Putamen (tissue), 1 donor: Measurements from ENCODE around the gene SPRED1.
"Not testable (repeated sequence)": the region's sequence is repeated elsewhere in the genome, so short reads cannot be mapped to it uniquely, and the experiment has no call there.

Experiments
- DNase-seq: peaks from one replicate; pipeline ENCODE4 v3.0.0-alpha.2; 2016; ENCODE audit warnings: low spot score

Gene SPRED1

DNA sequence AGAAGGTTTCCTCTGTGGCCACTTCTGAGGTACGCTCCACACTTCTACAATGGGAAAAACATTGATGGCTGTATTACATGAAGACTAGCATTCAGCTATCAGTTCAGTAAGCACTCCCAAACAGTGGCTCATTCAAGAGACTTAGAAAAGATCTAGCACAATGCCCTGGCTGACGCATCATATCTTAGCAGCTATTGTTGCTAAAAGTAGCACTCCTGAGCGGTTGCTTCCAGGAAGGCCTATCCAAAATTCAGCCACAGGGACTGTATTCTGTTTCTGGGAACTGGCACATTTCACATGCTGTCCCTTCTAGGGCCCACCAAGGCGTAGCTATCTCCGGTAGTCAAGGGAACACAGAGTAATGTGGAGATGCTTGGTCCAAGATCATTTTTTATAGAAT is 21.2 kb upstream of the SPRED1 start:
- DNase-seq: no peak

DNA sequence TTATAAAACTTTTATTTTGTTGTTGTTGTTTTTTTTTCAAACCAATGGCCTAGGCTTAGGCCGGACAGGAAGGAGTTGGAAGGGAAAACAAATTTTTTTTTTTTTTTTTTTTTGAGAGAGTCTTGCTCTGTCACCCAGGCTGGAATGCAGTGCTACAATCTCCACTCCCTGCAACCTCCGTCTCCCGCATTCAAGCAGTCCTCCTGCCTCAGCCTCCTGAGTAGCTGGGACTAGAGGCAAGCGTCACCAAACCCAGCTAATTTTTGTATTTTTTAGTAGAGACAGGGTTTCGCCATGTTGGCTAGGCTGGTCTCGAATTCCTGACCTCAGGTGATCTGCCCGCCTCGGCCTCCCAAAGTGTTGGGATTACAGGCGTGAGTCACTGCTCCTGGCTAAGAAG is 15.6 kb upstream of the SPRED1 start:
- not testable (repeated sequence) for DNase-seq

GRCh38 chr15:38238311-38238710 is 14.3 kb upstream of the SPRED1 start:
- DNase-seq: no peak

- DNase-seq: no peak
Measured at GRCh38 chr15:38242055-38242454, 10.6 kb upstream of the SPRED1 start.

DNA sequence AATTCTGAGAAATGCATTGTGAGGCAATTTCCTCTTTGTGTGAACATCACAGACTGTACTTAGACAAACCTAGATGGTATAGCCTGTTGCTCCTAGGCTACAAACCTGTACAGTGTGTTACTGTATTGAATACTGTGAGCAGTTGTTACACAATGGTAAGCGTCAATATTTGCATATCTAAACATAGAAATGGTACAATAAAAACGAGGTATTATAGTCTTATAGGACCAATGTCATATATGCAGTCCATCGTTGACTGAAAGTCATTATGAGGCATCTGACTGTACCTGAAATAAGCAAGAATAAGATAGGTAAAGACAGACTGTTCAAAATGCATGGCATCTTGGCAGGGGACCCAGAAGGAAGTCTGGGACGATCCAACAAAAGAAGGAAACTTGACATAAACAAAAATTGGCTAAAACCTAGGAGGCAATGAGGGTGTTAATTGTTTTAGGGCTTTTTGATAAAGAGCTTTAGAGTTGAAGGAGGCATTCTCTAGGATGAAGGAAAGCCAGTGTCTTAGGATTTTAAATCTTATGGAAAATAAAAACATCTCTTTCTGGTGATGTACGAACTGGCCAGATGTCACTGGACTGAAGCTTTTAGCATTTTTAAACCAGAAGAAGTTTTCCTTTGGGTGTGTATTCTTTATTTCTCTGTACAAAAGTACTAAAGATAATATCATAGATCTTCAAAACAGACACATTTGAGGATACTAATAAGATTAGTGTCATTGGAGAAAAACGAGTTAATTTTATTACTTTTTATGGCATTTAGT is 9.2 kb upstream of the SPRED1 start:
- no peak for DNase-seq

DNA sequence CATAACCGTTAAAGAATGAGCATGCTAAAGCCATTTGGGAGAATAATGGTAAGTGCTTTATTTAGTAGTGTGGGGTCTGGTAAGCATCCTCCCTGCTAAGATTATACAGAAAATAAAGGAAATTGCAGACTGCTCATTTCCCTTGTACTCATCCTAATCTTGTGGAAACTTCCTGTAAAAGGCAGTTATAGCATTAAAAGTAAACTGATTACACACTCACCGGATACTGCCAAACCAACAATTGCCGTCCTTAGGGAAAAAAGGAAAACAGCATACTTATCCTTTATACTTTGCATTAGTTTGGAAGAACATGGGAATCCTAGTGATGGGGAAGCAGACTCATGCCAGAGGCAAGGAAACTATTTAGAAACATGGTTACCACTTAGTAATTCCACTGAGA is 5.3 kb upstream of the SPRED1 start:
- no peak for DNase-seq

GRCh38 chr15:38253351-38253781 is 730 bp downstream of the SPRED1 start:
- peak; percentile 73 for DNase-seq

DNA sequence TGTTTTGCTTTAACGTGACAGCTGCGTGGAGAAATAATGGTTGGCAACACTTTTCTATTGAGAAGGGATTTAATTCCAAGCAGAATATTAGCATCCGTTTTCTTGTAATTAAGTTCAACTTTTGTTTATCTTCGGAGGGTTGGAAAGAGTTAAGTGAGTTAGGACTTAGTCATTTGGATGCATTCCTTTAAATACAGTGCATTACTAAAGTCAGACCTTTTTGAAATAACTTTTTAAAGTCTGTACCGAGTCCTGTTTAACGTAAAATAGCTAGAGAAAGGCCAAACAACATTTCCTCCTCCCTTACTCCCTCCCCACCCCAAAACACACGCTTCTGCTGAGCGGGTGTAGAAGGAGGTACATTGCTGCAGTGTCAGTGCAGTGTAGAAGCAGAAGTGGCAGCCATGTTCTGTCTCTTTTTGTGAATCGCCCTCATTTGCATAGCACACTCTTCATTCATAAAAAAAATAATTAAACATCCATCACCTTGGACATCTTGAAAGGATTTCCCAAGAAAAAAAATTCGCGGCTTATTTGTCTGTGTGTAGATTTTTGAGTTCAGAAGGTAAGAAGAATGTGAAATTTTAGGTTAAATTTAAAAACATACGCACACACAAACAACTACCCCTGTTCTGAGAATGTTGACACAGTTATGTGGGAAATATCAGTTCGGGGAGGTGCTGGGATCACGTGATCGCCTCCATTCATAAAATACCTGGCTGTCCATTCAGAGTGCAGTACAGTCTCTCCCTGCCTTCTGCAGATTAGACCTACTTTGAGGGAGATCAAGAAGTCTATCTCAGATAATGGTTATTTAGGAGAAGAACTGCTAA is 1.6 kb downstream of the SPRED1 start:
- DNase-seq: peak; percentile 72

DNA sequence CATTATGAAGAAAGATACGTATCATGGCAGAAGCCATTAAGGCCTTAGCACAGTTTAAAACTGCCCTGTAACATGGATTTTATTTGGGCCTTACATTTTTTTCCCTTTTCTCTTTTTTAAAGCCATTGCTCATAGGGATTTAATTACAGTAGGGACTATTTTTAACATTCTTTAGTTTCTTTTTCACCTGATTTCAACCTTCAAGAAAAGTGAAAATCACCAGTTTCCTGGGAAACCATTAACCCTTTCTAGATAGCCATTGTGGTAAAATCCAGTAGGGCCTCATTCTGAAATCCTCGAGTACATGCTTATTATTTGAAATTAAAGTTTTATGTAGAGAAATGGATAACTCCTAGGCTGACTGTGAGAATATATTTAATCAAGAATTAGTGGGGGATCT is 3.1 kb downstream of the SPRED1 start:
- DNase-seq: no peak

GRCh38 chr15:38257676-38258075 is 5.0 kb downstream of the SPRED1 start:
- DNase-seq: no peak

DNA sequence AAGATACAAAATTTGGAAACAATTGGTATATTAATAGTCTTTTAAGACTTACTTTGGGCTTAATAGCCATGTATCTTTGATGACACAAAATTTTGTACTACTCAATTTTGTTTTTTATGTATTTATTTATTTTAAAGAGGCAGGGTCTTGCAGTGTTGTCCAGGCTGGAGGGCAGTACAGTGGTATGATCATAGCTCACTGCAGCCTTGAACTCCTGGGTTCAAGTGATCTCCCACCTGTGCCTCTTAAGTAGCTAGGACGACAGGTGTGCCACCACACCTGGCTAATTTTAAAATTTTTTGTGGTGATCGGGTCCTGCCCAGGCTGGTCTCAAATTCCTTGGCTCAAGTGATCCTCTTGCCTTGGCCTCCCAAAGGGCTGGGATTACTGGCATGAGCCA is 6.5 kb downstream of the SPRED1 start:
- no peak for DNase-seq

- DNase-seq: no peak
Measured at GRCh38 chr15:38260077-38260476, 7.4 kb downstream of the SPRED1 start.

DNA sequence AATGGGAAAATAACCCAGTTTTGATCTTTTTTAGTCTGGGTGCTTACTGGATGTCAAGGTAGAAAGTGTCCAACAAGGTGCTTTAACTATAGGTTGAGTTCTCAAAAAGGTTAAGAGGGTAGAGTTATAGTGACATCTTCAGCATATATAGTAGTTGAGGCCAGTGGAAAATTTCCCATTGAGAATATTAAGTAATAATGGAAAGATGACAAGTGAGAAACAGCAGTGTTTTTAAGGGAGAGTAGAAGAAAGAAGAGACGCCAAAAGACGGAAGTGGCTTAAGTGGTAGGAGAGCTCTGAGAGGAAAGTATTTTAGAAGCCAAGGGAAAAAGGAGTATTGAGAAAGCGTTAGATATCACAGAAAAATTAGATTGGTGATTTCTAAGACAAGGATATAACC is 10.6 kb downstream of the SPRED1 start:
- DNase-seq: no peak

DNA sequence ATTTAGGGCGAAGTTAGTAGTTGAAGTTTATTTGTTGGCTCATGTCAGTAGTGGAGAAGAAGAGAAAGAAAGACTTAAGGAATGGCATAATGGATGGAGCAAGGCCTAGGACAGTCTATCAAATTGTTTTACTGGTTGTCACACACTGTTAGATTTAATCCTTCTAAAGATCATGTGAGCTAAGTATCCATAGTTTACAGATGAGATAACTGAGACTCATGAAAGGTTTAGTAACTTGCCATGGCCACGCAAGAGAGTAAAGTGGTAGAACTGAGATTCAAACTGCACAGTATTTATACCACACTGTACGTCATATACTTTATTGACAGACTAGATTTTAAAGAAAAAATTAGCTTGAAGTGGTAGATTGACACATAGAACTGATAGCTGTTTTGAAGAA is 11.4 kb downstream of the SPRED1 start:
- no peak for DNase-seq

DNA sequence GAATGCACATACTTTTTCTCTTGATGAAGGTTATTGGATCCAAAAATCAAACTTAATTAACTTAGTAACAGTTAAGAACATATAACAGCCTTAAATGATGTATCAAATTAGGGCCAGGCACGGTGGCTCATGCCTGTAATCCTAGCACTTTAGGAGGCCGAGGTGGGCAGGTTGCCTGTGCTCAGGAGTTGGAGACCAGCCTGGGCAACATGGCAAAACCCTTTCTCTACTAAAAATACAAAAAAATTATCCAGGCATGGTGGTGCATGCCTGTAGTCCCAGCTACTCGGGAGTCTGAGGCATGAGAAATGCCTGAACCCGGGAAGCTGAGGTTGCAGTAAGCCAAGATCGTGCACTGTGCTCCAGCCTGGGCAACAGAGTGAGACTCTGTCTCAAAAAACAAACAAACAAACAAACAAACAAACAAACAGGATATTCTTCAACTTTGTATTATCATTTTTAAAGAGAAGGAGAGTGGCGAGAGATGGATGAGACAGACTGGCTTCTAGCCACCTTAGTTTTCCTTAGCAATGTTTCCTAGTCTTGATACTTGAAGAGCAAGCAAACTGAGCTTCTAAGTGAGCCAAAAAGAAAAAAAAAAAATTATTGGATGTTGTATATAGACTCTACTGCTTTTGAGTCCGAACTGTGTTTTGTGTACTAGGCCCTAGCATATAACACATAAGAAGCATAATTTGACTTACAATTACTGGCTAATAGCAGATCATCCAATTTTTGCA is 13.8 kb downstream of the SPRED1 start:
- DNase-seq: no peak

GRCh38 chr15:38267421-38268022 is 14.9 kb downstream of the SPRED1 start:
- no peak for DNase-seq

GRCh38 chr15:38271144-38271543 is 18.5 kb downstream of the SPRED1 start:
- no peak for DNase-seq

- no peak for DNase-seq
Measured at GRCh38 chr15:38271895-38272294, 19.3 kb downstream of the SPRED1 start.

DNA sequence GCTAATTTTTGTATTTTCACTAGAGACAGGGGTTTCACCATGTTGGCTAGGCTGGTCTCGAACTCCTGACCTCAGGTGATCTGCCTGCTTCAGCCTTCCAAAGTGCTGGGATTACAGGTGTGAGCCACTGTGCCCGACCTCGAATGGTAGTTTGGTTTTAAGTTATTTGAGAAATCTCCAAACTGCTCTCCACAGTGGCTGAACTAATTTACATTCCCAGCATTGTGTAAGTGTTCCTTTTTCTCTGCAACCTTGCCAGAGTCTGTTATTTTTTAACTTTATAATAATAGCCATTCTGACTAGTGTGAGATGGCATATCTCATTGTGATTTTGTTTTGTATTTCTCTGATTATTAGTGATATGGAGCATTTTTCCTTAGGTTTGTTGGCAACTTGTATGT is 19.8 kb downstream of the SPRED1 start:
- DNase-seq: not testable (repeated sequence)

DNA sequence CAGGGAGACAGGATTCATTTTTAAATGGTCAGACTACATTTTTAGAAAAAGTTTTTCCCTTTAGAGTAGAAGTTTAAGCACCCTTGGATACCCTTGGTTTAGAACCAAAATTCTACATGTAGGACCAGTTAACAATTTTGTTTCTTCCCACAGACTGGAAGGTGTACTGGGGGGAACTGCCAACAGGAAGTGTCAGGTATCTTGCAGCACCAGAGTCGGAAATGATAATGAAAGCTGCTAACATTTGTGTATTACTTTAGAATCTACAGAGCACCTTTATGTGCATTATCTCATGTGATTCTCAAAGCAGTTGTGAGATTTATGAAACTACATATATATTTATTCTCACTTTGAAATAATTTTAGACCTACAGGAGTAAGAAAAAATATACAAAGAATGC is 21.5 kb downstream of the SPRED1 start:
- no peak for DNase-seq

DNA sequence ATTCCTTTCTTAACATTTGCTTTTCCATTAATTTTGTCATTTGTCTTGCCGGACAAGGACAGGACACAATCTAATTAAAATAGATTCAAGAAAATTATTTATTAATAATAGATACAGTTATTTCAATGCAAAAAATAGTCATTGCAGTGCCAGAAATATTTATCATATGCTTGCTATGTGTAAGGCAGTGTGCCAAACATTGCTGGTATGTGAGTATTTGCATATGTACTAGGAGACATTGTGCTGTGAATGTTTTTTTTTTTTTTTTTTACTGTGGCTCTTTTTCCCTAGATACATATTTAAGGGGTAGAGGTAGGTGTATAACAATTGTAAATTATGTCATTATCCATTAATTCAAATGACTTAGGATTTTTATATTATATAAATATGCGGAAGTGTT is 23.3 kb downstream of the SPRED1 start:
- no peak for DNase-seq

GRCh38 chr15:38277281-38277680 is 24.6 kb downstream of the SPRED1 start:
- DNase-seq: not testable (repeated sequence)
